B cell (primary cell): ENCODE data around the gene TMEM250. TPM values are rescaled to one million over a fixed set of nuclear protein-coding genes. Genes with fewer than 3 reads are reported as not detected.

Source experiments
- ATAC-seq: fragments of 200-7000 bp; cut with Tn5 transposase; one replicate; pipeline ENCODE4 v1.10.0; 2021; ENCODE audit warnings: low read depth, mild to moderate bottlenecking, moderate number of reproducible peaks, moderate library complexity
- CTCF ChIA-PET: fragments of 350-600 bp; sonication (Branson Sonifier 250); formaldehyde crosslinking; loops from one replicate; lab custom pipeline; 2021; ENCODE audit warnings: antibody characterized with exemption, inconsistent platforms; lab: Charles Lee
- POLR2A ChIA-PET: fragments of 350-600 bp; sonication (Branson Sonifier 250); formaldehyde crosslinking; loops from one replicate; lab custom pipeline; 2021; ENCODE audit warnings: antibody characterized with exemption; lab: Charles Lee
- DNase-seq: peaks from one replicate; pipeline ENCODE4 v3.0.0; 2013
- H2AFZ ChIP-seq: 2 replicates; pipeline ENCODE4 v1.6.1; 2012; ENCODE audit warnings: mild to moderate bottlenecking, low read depth, low read length; ENCODE audit not compliant: insufficient read depth, poor library complexity, severe bottlenecking
- H3K27ac ChIP-seq, 2 donors: 1 replicate in 1 of 2; 2 replicates in 1 of 2; pipeline ENCODE4 v1.5.1; 2012 to 2013; ENCODE audit warnings: low read length in 2 of 2, mild to moderate bottlenecking in 2 of 2, moderate library complexity in 1 of 2
- H3K27me3 ChIP-seq, 4 experiments: fragments of 200-600 bp in 1 of 4; sonication (generic) in 1 of 4; replicated peaks in 1 of 4; 1 replicate in 2 of 4; 2 replicates in 2 of 4; pipeline versions ENCODE4 v1.6.1 to v1.7.0; 2013 to 2016; ENCODE audit warnings: low read length in 3 of 4, mild to moderate bottlenecking in 2 of 4, mixed read lengths in 1 of 4, moderate library complexity in 1 of 4; ENCODE audit not compliant: insufficient read depth in 4 of 4, control insufficient read depth in 3 of 4; ENCODE audit errors: control extremely low read depth in 1 of 4
- H3K36me3 ChIP-seq, 2 experiments: replicated peaks in 1 of 2; 1 replicate in 1 of 2; 2 replicates in 1 of 2; pipeline versions ENCODE4 v1.6.1 to v1.7.1; 2013; ENCODE audit warnings: low read length in 1 of 2; ENCODE audit not compliant: insufficient read depth in 2 of 2, control insufficient read depth in 1 of 2; ENCODE audit errors: control extremely low read depth in 1 of 2, extremely low read depth in 1 of 2
- H3K4me1 ChIP-seq, 2 donors: fragments of 200-600 bp in 1 of 2; sonication (generic) in 1 of 2; 1 replicate in 1 of 2; 2 replicates in 1 of 2; pipeline versions ENCODE4 v1.5.1 to v1.6.1; 2013 to 2017; ENCODE audit warnings: low read length in 2 of 2; ENCODE audit not compliant: control insufficient read depth in 2 of 2, insufficient read depth in 2 of 2
- H3K4me2 ChIP-seq: replicated peaks from 2 replicates; pipeline ENCODE3; 2012; ENCODE audit warnings: mild to moderate bottlenecking, low read depth, low read length; ENCODE audit not compliant: poor library complexity, severe bottlenecking
- H3K4me3 ChIP-seq, 5 experiments: fragments of 200-600 bp in 1 of 5; sonication (generic) in 1 of 5; 1 replicate in 3 of 5; 2 replicates in 2 of 5; pipeline versions ENCODE4 v1.5.1 to v1.7.0; 2011 to 2016; ENCODE audit warnings: low read length in 4 of 5, mild to moderate bottlenecking in 4 of 5, low read depth in 2 of 5, control low read depth in 1 of 5, moderate library complexity in 1 of 5; ENCODE audit not compliant: insufficient read depth in 1 of 5; ENCODE audit errors: control extremely low read depth in 1 of 5, extremely low read depth in 1 of 5
- H3K79me2 ChIP-seq: fragments of 200-600 bp; sonication (generic); one replicate; pipeline ENCODE4 v1.6.0; 2016; ENCODE audit warnings: low read length; ENCODE audit not compliant: control insufficient read depth, insufficient read depth
- H3K9ac ChIP-seq: fragments of 200-600 bp; sonication (generic); 2 replicates; pipeline ENCODE4 v1.6.1; 2017; ENCODE audit warnings: mild to moderate bottlenecking, low read length, moderate library complexity
- H3K9me3 ChIP-seq, 3 donors: one replicate each; pipeline versions ENCODE4 v1.6.1 to v1.7.1; 2013; ENCODE audit warnings: low read length in 2 of 3; ENCODE audit not compliant: control insufficient read depth in 2 of 3, insufficient read depth in 1 of 3; ENCODE audit errors: control extremely low read depth in 1 of 3
- H4K20me1 ChIP-seq: 2 replicates; pipeline ENCODE4 v1.6.0; 2012; ENCODE audit warnings: mild to moderate bottlenecking, low read length; ENCODE audit not compliant: insufficient read depth, control insufficient read depth, poor library complexity, severe bottlenecking
- H3K27ac Mint-ChIP-seq: one replicate; pipeline ENCODE4 v1.8.0; 2021; ENCODE audit warnings: mixed read lengths
- H3K27me3 Mint-ChIP-seq: one replicate; pipeline ENCODE4 v1.8.0; 2021; ENCODE audit warnings: mixed read lengths
- H3K4me1 Mint-ChIP-seq: one replicate; pipeline ENCODE4 v1.8.0; 2021; ENCODE audit warnings: mixed read lengths
- H3K4me3 Mint-ChIP-seq: one replicate; pipeline ENCODE4 v1.8.0; 2021; ENCODE audit warnings: mixed read lengths
- H3K9me3 Mint-ChIP-seq: one replicate; pipeline ENCODE4 v1.8.0; 2022; ENCODE audit warnings: mixed read lengths; ENCODE audit not compliant: insufficient read depth
- EZH2 ChIP-seq: IDR thresholded peaks from 2 replicates; pipeline ENCODE4 v1.6.1; 2012; ENCODE audit warnings: borderline replicate concordance, low read depth, mild to moderate bottlenecking, moderate library complexity, low read length; ENCODE audit not compliant: insufficient read depth, poor library complexity, severe bottlenecking
- WGBS: methylation state at CpG from one replicate; pipeline ENCODE4 v1.1.5; 2013; ENCODE audit warnings: missing lambda C conversion rate; ENCODE audit not compliant: insufficient coverage; 5-methylcytosine and 5-hydroxymethylcytosine counted together
- intact Hi-C: fragments of 100-400 bp; cut with micrococcal nuclease; formaldehyde crosslinking; loops from one replicate; pipeline ENCODE4 v1.10.0; 2022
- polyA plus RNA-seq: library from polyadenylated mRNA; depleted of rRNA; stranded (reverse); fragments of >200 nt; gene quantifications from 2 replicates; pipeline ENCODE4 v1.2.3, GENCODE V29; 2012
- total RNA-seq, 2 donors: library from RNA; stranded (reverse); fragments of 120-200 nt in 1 of 2; gene quantifications; 1 replicate in 1 of 2; 2 replicates in 1 of 2; pipeline versions ENCODE4 v1.2.3 to v1.2.4, GENCODE V29; 2013 to 2022
- TF ChIP-seq, protein P1 (sequence below): fragments of 200-600 bp; IDR thresholded peaks from one replicate; pipeline ENCODE4 v1.8.0; 2022; ENCODE audit warnings: antibody characterized with exemption, mild to moderate bottlenecking

TMEM250 gene
- total and polyA plus RNA-seq, 2 donors (not counting 1 experiment from before 2014, with no cell fraction given): 11.1 to 29.6 TPM

- ATAC-seq (no peak), DNase-seq (no peak)
- Mint-ChIP-seq H3K27ac (no peak overlapping the region), H3K9me3 (no peaks in the 10 kb centered on the region), H3K27me3 (peaks cover 8% of the 10 kb centered on the region), H3K4me3 (no peak overlapping the region), H3K4me1 (peaks cover 11% of the 10 kb centered on the region)
- Histone ChIP-seq H3K4me1 (peaks cover 15 to 29% of the 10 kb centered on the region in 2 donors), H3K4me2 (no peak overlapping the region), H2AFZ (no peak overlapping the region), H3K9ac (no peak overlapping the region), H3K27me3 (no peaks in the 10 kb centered on the region), H4K20me1 (peaks cover 12% of the 10 kb centered on the region), H3K4me3 (no peak overlapping the region), H3K27ac (no peak overlapping the region), H3K9me3 (peaks cover 0 to 3% (median 0%) of the 10 kb centered on the region in 3 donors), H3K36me3 (no peaks in the 10 kb centered on the region), H3K79me2 (peaks cover 15% of the 10 kb centered on the region)
- ChIA-PET POLR2A (no interaction called here), CTCF (interaction anchor here (0.6 to 6.2 kb wide), 14 partner anchors 12 to 256 kb away, joined by 3 to 124 read pairs (median 6); partner anchors contain the start of genes NACC2 and UBAC1)
- intact Hi-C loops: no loop called here
- TF ChIP-seq, protein P1, sequence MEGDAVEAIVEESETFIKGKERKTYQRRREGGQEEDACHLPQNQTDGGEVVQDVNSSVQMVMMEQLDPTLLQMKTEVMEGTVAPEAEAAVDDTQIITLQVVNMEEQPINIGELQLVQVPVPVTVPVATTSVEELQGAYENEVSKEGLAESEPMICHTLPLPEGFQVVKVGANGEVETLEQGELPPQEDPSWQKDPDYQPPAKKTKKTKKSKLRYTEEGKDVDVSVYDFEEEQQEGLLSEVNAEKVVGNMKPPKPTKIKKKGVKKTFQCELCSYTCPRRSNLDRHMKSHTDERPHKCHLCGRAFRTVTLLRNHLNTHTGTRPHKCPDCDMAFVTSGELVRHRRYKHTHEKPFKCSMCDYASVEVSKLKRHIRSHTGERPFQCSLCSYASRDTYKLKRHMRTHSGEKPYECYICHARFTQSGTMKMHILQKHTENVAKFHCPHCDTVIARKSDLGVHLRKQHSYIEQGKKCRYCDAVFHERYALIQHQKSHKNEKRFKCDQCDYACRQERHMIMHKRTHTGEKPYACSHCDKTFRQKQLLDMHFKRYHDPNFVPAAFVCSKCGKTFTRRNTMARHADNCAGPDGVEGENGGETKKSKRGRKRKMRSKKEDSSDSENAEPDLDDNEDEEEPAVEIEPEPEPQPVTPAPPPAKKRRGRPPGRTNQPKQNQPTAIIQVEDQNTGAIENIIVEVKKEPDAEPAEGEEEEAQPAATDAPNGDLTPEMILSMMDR: no peak
- no peak for TF ChIP-seq EZH2
- WGBS: 91% methylated on average over 9 of the region's 9 CpGs
Observed at GRCh38 chr9:136121801-136122200, 3.1 kb upstream of the TMEM250 start.

DNA sequence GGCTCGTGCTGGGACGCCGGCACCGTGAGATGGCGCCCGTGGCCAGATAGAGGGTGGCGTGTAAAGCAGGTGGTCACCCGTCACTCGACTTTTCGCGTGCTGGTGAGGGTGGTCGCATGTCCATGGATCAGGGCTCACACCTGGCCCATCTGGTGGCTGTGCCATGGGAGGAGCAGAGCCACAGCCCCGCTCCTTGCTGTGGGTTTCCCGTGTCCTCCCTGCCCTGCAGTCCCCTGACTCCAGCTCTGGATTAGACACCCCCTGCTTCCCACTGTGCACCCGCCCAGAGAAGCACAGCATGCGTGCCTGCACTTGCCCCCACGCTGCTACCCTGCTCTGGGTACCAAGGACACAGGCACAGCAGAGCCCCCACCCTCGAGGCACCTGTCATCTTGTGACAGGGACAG lies 1.8 kb upstream of the TMEM250 start:
- no peak for ATAC-seq
- Histone ChIP-seq H3K79me2 (peaks cover 24% of the 10 kb centered on the region), H3K4me1 (peaks cover 15 to 29% of the 10 kb centered on the region in 2 donors), H3K27me3 (no peaks in the 10 kb centered on the region), H3K9ac (no peak overlapping the region), H3K27ac (no peak overlapping the region), H3K4me2 (peak overlapping the region; percentile 92), H4K20me1 (peaks cover 13% of the 10 kb centered on the region), H3K36me3 (peaks cover 0 to 7% of the 10 kb centered on the region in 2 experiments), H3K4me3 (no peak overlapping the region), H3K9me3 (peaks cover 0 to under 1% (median 0%) of the 10 kb centered on the region in 3 donors), H2AFZ (no peak overlapping the region)
- no peak for DNase-seq
- intact Hi-C loops: no loop called here
- no peaks in the 10 kb centered on the region for H3K9me3 Mint-ChIP-seq
- H3K27me3 Mint-ChIP-seq: peaks cover 5% of the 10 kb centered on the region
- H3K27ac Mint-ChIP-seq: no peak overlapping the region
- H3K4me3 Mint-ChIP-seq: peak overlapping the region; percentile 37
- ChIA-PET POLR2A (no interaction called here), CTCF (interaction anchor here (1.1 to 6.2 kb wide), 4 partner anchors 30 to 255 kb away, joined by 3 to 124 read pairs (median 46); no protein-coding TSS in a partner anchor)
- WGBS: 92% methylated on average over 12 of the region's 18 CpGs
- peaks cover 12% of the 10 kb centered on the region for H3K4me1 Mint-ChIP-seq
- TF ChIP-seq, protein P1: no peak
- TF ChIP-seq EZH2: no peak
